ENCODE measurements around the gene ANKRD63.
A peak's percentile ranks its signal among the peaks of the same experiment; 100 is the strongest.

ANKRD63 gene

GRCh38 chr15:40254452-40254851, 28.4 kb downstream of the ANKRD63 start:
- DNase-seq, result no peak

- DNase-seq, result no peak
Observed at GRCh38 chr15:40253167-40253790, 29.6 kb downstream of the ANKRD63 start.

- peak; percentile 9 for DNase-seq
Observed at GRCh38 chr15:40252438-40253166, 30.3 kb downstream of the ANKRD63 start.

- no peak for DNase-seq
Observed at GRCh38 chr15:40252141-40252437, 30.8 kb downstream of the ANKRD63 start.

GRCh38 chr15:40251486-40252140, 31.3 kb downstream of the ANKRD63 start:
- no peak for DNase-seq

- DNase-seq, result no peak
Observed at GRCh38 chr15:40250771-40251483, 31.9 kb downstream of the ANKRD63 start.

GRCh38 chr15:40250304-40250656, 32.6 kb downstream of the ANKRD63 start:
- DNase-seq, result no peak

GRCh38 chr15:40249477-40250303, 33.2 kb downstream of the ANKRD63 start:
- no peak for DNase-seq

- DNase-seq, result no peak
Observed at GRCh38 chr15:40248006-40248783, 34.7 kb downstream of the ANKRD63 start.

GRCh38 chr15:40247406-40247971, 35.4 kb downstream of the ANKRD63 start:
- no peak for DNase-seq

- DNase-seq, result no peak
Observed at GRCh38 chr15:40246496-40247280, 36.2 kb downstream of the ANKRD63 start.

GRCh38 chr15:40245666-40246450, 37.0 kb downstream of the ANKRD63 start:
- no peak for DNase-seq

- no peak for DNase-seq
Observed at GRCh38 chr15:40244961-40245523, 37.8 kb downstream of the ANKRD63 start.

- no peak for DNase-seq
Observed at GRCh38 chr15:40243126-40243810, 39.6 kb downstream of the ANKRD63 start.

- no peak for DNase-seq
Observed at GRCh38 chr15:40242601-40243000, 40.3 kb downstream of the ANKRD63 start.

GRCh38 chr15:40242213-40242599, 40.7 kb downstream of the ANKRD63 start:
- DNase-seq, result no peak

GRCh38 chr15:40241269-40242212, 41.3 kb downstream of the ANKRD63 start:
- no peak for DNase-seq

Measured in CD4-positive, alpha-beta T cell treated with Interleukin-17A for 4 hours (primary cell).